Measurements from ENCODE around the gene HIP1R.
A peak's percentile ranks its signal among the peaks of the same experiment; 100 is the strongest.
"Not testable (repeated sequence)": the region's sequence is repeated elsewhere in the genome, so short reads cannot be mapped to it uniquely, and the experiment has no call there.

Gene HIP1R, protein sequence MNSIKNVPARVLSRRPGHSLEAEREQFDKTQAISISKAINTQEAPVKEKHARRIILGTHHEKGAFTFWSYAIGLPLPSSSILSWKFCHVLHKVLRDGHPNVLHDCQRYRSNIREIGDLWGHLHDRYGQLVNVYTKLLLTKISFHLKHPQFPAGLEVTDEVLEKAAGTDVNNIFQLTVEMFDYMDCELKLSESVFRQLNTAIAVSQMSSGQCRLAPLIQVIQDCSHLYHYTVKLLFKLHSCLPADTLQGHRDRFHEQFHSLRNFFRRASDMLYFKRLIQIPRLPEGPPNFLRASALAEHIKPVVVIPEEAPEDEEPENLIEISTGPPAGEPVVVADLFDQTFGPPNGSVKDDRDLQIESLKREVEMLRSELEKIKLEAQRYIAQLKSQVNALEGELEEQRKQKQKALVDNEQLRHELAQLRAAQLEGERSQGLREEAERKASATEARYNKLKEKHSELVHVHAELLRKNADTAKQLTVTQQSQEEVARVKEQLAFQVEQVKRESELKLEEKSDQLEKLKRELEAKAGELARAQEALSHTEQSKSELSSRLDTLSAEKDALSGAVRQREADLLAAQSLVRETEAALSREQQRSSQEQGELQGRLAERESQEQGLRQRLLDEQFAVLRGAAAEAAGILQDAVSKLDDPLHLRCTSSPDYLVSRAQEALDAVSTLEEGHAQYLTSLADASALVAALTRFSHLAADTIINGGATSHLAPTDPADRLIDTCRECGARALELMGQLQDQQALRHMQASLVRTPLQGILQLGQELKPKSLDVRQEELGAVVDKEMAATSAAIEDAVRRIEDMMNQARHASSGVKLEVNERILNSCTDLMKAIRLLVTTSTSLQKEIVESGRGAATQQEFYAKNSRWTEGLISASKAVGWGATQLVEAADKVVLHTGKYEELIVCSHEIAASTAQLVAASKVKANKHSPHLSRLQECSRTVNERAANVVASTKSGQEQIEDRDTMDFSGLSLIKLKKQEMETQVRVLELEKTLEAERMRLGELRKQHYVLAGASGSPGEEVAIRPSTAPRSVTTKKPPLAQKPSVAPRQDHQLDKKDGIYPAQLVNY

DNA sequence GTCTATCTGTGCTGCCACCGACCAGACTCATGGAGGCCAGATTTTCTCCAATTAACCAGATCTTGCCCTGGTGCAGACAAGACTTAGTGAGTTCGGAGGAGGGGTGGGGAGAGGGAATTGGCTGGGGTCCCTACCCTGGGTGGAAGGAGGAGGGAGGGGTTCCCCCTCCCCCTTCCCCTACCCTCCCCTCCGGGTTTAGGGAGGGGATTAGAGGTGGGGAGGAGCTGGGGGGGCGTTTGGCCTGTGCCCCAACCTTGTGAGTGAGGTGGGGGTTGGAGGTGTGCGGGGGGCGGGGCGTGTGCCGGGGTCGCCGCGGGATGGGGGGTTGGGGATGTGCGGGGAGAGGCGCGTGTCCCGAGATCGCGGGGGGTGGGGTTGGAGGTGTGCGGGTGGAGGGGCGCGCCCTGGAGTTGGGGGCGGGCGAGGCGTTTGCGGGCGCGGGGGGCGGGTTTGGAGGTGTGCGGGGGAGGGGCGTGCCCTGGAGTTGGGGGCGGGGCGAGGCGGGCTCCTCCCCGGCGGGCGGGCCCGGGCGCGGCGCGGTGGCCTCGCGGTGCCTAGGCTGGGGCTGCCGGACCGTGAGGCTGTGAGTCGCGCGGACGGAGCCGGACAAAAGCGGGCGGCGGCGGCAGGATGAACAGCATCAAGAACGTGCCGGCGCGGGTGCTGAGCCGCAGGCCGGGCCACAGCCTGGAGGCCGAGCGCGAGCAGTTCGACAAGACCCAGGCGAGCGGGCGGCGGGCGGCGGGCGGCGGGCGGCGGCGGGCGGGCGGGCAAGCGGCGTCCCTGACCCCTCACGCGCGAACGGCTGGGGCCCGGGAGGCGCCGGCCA, at the start of gene HIP1R:
TSS of gene HIP1R (plus strand) at position 537 of the 829 bp plus-strand sequence. CDS start at position 631, 94 bp downstream.
- DNase-seq (ENCODE audit: low spot score): peak; percentile 79

DNA sequence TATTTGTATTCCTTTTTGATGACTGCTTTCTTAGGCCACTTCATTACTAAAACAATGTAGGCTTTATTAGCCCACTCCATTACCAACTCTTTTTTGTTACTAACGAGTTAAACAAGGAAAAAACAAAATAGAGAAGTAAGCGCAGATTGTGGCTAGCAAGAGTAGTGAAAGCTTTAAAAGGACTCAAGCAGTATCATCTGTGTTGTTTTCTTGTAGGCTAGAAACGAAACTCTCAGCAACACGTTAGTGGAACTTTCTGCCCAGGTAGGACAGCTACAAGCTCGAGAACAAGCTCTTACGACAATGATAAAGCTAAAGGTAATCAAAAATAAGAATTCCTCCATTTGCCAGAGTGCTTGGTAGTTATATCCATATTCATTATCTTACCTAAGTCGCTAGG, 49.8 kb upstream of the HIP1R start:
- DNase-seq (ENCODE audit: low spot score): no peak

DNA sequence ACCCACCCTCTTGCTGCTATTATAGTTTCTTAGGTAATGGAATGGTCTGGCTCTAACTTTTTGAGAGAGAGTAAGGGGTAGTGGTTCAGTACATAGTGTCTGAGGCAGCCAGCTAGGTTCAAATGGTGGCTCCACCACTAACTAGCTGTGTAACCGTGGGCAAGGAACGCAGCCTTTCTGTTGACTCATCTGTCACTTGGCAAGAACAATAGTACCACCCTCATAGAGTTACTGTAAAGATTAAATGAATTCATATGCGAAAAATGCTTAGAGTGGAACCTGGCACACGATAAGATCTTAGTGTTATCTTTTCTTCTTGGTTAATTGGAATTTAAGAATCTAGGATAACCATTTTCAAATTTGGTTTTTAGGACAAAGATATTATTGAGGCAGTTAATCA, 46.9 kb upstream of the HIP1R start:
- DNase-seq (ENCODE audit: low spot score): no peak

DNA sequence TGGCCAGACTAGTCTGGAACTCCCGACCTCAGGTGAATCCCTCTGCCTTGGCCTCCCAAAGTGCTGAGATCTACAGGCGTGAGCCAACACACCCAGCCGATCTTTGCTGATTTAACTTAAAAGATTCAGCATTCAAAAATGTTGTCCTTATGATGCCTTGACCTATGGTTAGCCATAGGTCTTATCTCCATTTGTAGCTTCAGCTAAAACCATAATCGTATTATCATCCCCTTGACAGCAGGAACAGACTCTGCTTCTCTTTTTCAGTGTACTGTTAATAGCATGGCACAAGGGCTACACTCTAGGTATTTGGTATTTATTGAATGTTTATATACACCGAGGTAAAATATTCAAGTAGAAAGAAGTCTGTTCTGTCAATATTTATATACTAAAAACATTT, 45.6 kb upstream of the HIP1R start:
- no peak for DNase-seq (ENCODE audit: low spot score)

DNA sequence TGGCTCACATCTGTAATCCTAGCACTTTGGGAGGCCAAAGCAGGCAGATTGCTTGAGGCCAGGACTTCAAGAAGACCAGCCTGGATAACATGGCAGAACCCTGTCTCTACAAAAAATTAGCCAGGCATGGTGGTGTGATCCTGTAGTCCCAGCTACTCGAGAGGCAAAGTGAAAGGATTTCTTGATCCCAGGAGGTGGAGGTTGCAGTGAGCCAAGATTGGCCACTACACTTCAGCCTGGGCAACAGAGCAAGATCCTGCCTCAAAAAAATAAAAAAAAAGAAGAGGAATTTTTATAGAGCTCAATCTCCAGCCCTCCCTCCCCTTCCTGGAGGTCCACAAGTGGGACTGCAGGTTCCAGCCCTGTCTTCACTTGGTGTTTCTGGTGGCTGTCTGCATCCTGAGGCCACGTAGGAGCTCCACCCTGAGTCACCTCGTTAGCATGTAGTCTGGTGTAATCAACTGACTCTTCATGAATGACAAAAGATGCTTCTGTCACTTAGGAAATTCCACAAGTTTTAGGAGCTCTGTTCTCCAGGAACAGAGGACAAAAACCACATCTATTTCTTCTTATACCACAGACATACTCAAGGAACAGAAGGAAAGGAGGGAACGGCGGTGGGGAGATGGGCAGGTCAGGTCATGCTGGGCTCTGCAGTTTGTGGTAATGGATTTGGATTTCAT, 44.7 kb upstream of the HIP1R start:
- DNase-seq (ENCODE audit: low spot score): no peak

DNA sequence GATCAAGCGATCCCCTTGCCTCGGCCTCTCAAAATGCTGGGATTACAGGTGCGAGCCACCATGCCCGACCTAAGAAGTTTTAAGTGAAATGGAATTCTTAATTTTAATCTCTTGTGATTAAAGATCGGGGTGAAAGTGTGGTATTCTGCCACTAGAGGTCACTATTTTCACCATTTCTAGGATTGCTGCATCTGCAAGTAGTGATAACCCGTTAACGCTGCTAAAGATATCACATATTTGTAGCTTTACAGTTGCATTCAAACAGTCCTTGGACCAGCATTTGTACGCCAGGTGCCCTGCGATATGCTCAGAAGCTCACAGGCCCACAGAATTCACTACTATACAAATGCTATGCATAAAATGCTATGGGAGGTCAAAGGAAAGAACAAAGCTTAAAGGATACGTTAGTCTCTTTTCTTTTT, 41.6 kb upstream of the HIP1R start:
- peak; percentile 80 for DNase-seq (ENCODE audit: low spot score)

DNA sequence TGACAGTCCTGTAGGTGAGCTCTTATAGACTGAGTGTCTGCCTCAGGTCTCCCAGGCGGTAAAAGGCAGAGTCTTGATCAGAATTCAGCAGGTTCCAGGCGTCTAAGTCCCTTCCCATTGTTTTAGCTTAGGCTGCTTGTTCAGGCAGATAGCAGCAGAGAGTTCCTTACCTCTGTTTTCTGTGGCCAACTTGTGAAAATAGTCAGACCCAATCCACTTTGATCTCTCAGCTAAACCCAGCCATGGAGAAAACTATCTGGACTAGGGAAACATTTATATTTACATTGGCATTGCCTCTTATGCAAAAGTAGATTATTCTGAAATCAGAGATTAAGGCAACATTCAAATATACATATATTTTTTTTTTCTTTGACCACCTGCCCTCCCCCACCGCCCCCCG, 39.5 kb upstream of the HIP1R start:
- no peak for DNase-seq (ENCODE audit: low spot score)

DNA sequence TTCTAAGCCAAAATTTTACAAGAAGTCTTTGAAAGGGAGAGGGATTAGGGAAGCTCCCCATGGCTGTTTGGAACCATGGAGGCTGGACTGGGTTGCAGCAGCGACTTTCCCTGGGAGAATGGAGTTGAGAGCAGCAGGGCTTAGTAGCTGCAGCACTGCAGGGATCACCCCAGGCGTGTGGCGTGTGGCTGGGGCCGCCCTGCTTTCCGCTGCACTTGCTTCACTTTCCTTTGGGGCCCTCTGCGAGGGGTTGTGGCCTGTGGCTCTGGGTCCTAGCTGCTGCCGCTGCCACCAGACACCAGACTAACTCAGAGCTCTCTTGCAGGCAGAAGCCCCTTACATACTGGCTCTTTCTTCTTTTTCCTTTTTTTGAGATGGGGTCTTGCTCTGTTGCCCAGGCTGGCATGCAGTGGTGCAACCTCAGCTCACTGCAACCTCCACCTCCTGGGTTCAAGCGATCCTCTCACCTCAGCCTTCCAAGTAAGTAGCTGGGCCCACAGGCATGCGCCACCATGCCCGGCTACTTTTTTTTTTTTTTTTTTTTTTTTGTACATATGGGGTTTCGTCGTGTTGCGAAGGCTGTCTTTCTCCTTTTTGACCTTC, 35.5 kb upstream of the HIP1R start:
- no peak for DNase-seq (ENCODE audit: low spot score)

DNA sequence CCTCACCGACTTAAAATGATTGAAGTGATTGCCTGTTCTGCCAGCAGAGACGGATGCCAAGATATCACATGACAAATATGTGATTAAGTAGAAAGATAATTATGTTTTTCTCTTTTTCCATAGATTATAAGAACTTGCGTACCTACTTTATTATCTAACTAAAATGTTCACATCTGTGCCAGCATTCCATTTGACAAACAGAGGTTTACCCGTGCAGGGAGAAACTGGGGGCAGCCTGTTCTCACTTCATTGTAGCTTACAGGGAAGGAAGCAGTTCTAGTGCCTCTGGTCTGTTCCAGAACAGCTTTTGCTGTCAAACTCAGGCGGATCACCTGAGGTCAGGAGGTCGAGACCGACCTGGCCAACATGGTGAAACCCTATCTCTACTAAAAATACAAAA, 31.3 kb upstream of the HIP1R start:
- no peak for DNase-seq (ENCODE audit: low spot score)

DNA sequence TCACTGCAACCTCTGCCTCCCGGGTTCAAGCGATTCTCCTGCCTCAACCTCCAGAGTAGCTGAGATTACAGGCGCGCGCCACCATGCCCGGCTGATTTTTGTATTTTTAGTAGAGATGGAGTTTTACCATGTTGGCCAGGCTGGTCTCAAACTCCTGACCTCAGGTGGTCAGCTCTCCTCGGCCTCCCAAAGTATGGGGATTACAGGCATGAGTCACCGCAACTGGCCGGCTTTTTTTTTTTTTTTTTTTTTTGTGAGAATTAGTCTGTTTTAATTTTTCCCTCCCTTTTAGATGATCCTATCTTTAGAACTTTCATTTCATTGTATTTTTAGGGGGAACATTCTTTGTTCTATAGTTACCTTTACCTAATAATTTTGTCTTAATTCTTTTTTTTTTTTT, 30.3 kb upstream of the HIP1R start:
- DNase-seq (ENCODE audit: low spot score): not testable (repeated sequence)

DNA sequence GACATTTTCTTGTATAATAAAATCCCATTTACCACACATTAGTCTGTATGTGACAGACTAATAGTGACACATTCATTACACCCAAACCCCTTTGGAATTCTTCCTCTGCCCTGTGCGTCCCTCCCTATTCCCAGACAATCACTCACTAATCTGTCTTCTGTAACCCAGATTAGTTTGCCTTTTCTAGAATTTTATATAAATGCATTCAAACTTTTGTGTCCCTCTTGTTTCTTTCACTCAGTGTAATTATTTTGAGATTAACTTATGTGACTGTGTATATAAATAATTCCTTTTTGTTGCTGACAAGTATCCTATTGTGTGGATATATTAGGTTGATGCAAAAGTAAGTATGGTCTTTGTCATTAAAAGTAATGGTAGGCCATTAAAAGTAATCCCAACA, 27.6 kb upstream of the HIP1R start:
- DNase-seq (ENCODE audit: low spot score): no peak

DNA sequence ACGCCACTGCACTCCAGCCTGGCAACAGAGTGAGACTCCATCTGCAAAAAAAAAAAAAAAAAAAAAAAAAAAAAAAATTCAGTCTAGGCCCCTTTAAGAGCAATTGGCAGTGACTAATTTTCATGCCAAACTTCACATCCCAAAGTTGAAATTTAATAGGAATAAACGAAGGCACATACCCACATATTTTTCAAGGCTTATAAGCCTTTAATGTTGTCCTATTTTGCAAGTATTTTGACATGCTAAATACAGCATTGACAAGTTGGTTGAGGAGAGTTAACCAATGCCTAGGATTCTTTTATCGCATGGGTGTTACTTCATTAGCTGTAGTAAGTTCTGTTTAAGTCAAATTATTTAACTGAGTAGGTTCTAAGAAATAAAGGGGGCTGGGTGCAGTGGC, 23.5 kb upstream of the HIP1R start:
- DNase-seq (ENCODE audit: low spot score): no peak

DNA sequence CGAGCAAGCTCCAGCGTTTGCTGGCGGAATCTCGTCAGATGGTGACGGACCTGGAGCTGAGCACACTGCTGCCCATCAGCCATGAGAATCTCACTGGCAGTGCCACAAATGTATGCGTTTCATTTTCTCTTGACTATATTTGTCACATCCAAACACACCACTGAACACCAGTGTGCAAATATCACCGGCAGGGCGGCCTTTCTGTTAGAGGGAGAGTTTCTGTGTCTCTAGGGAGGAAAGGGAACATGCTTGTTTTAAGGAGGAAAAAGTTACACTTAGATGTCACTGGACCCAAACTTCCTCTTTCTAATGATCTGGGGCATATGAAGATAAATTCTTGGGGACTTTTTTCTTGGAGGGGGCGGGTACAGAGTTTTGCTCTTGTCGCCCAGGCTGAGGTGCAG, 21.9 kb upstream of the HIP1R start:
- DNase-seq (ENCODE audit: low spot score): no peak

DNA sequence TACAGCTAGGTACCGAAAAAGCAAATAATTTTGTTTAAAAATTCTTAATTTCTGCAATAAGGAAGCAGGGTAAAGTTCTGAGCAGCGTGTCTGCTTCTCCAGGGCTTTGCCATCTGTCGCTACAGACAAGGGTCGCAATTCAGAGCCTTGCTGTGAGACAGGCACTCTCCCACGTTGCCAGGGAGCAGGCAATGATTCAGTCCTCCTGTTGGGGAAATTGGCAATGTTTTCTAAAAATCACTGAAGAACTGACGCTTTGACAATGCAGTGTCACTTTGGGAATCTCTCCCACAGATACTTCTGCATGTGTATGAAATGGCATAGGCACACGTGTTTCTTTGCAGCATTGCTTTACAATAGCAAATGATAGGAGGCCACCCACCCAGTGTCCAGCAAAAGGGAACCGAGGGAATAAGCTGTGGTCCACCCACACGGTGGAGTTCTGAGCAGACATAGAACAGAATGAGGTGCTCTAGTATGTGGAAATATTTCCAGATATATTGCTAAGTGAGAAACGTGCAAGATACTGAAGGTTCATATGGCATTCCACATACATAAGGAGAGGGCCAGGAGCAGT, 16.0 kb upstream of the HIP1R start:
- DNase-seq (ENCODE audit: low spot score): no peak

DNA sequence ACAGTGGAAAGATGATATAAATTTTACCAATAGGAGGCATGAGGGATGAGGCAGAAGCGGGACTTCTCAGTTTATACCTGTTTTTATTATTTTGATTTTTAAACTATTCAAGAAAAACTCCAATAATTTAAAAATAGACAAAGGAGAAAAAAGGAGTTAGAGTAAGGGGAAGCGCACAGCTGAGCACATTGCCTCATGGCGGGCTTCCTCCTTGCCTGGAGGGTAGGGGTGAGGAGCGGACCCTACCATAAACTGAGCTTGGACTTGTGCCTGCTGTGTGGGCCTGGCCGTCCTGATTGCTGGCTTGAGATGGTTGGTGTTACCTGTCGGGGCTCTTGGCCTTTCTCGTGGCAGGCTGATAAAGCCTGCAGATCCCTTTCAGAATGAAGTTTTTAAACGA, 15.1 kb upstream of the HIP1R start:
- no peak for DNase-seq (ENCODE audit: low spot score)

DNA sequence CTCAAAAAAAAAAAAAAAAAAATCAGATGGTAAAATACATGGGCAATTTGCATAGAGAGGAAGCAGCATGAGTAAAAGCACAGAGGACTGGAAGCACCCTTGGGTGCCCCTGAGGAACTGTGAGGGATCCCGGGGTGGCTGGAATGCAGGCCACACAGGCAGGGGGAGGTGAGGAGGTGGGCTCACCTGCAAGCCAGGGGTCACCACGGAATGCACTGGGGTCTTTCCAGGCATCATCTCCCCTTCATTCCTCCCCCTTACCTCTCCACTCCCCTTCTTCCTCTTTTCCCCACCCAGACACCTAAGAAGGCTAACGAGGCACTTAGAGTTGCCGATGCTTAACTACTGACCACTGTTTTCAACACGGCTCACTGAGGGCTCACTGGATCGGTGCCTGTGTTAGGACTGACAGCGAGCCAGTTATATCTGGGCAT, 14.4 kb upstream of the HIP1R start:
- DNase-seq (ENCODE audit: low spot score): no peak

DNA sequence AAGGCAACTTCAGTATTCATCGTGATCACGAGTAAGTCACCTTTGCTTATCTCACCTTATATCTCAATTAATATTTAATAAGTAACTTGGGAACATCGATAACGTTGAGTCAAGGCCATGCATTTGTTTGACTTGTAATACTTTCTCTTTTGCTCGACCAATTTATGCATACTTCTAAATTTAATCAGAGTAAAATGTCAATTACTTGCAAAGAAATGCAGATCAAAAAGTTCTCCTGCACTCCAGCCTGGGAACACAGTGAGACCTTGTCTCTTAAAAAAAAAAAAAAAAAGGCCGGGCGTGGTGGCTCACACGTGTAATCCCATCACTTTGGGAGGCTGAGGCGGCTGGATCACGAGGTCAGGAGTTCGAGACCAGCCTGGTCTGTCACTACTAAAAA, 11.8 kb upstream of the HIP1R start:
- DNase-seq (ENCODE audit: low spot score): no peak

DNA sequence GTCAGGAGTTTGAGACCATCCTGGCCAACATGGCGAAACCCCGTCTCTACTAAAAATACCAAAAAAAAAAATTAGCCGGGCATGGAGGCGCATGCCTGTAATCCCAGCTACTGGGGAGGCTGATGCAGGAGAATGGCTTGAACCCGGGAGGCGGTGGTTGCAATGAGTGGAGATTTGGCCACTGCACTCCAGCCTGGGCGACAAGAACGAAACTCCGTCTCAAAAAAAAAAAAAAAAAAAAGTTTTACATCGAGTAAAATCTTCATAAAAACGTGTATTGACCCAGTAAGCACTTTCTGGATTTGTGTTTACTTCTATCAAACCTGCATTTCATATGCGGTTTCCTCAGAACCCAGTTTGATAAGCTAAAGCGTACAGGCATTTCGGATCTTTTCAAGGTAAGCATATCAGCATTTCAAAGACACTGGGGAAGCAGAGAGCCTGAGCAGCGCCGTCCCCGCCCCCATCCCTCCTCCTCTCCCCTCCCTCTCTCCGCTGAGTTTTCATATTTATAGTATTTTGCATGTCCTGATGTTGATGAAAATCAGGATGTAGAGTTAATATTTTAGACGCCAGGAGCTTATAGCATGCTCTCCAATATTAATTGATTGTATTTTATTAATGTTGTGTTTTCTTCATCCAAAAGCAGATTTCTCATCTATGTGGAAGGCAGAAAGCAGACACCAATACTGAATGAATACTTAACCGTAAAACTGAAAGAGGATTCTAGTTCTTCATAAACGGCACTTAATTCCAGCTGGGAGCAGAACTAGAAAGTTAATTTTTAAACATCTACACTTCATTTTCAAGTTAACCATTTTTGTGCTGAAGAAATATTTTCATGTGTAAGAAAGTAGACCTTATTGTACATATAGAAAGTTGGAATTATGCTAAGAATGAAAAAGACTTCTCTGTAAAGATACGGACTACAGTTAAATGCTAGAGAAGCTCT, 9.2 kb upstream of the HIP1R start:
- peak; percentile 53 for DNase-seq (ENCODE audit: low spot score)

DNA sequence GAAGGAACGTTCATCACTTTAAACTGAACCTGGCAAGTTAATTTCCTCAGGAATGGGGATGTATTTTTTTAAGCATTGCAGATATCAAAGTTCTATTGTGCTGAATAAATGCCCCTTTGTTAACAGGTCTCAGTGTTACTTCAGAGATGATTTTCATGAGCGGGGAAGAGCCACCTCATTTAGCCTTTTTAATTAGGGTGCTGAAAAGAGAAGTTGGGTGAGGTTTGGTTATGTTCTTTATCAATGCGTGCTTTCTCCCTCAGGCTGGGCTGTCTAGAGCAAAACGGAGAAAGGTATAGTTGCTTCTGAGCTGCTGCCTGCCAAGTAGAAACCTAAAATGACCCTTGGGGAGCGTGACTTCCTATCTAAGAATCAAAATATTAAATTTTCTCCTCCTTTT, 8.0 kb upstream of the HIP1R start:
- DNase-seq (ENCODE audit: low spot score): no peak

Measured in LoVo (cell line).